Liver (tissue), 9 donors: ENCODE data around the gene SEZ6L. TPM values are rescaled to one million over a fixed set of nuclear protein-coding genes. Genes with fewer than 3 reads are reported as not detected.

ENCODE experiments used
- DNase-seq: peaks from one replicate; pipeline ENCODE4 v3.0.0-alpha.2; 2017; ENCODE audit warnings: low spot score
- H3K27ac ChIP-seq, 2 donors: one replicate each; pipeline ENCODE4 v1.7.0; 2013; ENCODE audit warnings: inconsistent platforms in 2 of 2, low read length in 2 of 2, control low read depth in 1 of 2, low read depth in 1 of 2, mild to moderate bottlenecking in 1 of 2
- H3K27me3 ChIP-seq, 4 donors: one replicate each; pipeline versions ENCODE4 v1.6.1 to v1.7.0; 2013; ENCODE audit warnings: low read length in 3 of 4, inconsistent platforms in 1 of 4, mild to moderate bottlenecking in 1 of 4, moderate library complexity in 1 of 4; ENCODE audit not compliant: control insufficient read depth in 4 of 4, insufficient read depth in 4 of 4
- H3K36me3 ChIP-seq, 4 donors: one replicate each; pipeline versions ENCODE4 v1.6.1 to v1.7.0; 2013; ENCODE audit warnings: low read length in 3 of 4, mild to moderate bottlenecking in 3 of 4, low read depth in 1 of 4, moderate library complexity in 1 of 4; ENCODE audit not compliant: control insufficient read depth in 4 of 4, insufficient read depth in 3 of 4
- H3K4me1 ChIP-seq, 4 donors: one replicate each; pipeline versions ENCODE4 v1.6.1 to v1.7.0; 2013; ENCODE audit warnings: low read length in 3 of 4, mild to moderate bottlenecking in 3 of 4, moderate library complexity in 1 of 4; ENCODE audit not compliant: control insufficient read depth in 4 of 4, insufficient read depth in 4 of 4
- H3K4me3 ChIP-seq, 3 donors: one replicate each; pipeline versions ENCODE4 v1.6.1 to v1.7.0; 2013; ENCODE audit warnings: low read length in 3 of 3, control low read depth in 1 of 3, low read depth in 1 of 3, mild to moderate bottlenecking in 1 of 3
- H3K9ac ChIP-seq, 2 donors: one replicate each; pipeline ENCODE4 v1.7.0; 2013; ENCODE audit warnings: low read length in 2 of 2, mild to moderate bottlenecking in 2 of 2, moderate library complexity in 2 of 2, control low read depth in 1 of 2, low read depth in 1 of 2
- H3K9me3 ChIP-seq, 4 donors: one replicate each; pipeline versions ENCODE4 v1.6.1 to v1.7.0; 2013; ENCODE audit warnings: low read length in 3 of 4; ENCODE audit not compliant: control insufficient read depth in 4 of 4
- ATF3 ChIP-seq: IDR thresholded peaks from 2 replicates; pipeline ENCODE4 v1.6.1; 2016; ENCODE audit warnings: antibody characterized with exemption
- CTCF ChIP-seq: fragments of 150-350 bp; IDR thresholded peaks from 2 replicates; pipeline ENCODE4 v1.5.1; 2017; ENCODE audit warnings: improper control_type of control experiment, low read depth, low read length; ENCODE audit not compliant: missing input control
- EGR1 ChIP-seq, 2 donors: IDR thresholded peaks; 2 replicates each; pipeline ENCODE4 v1.6.1; 2016 to 2018; ENCODE audit warnings: antibody characterized with exemption in 2 of 2, low read depth in 2 of 2
- FOXA1 ChIP-seq: IDR thresholded peaks from 2 replicates; pipeline ENCODE4 v1.6.1; 2016; ENCODE audit warnings: antibody characterized with exemption
- FOXA2 ChIP-seq: IDR thresholded peaks from 2 replicates; pipeline ENCODE4 v1.6.1; 2016; ENCODE audit warnings: antibody characterized with exemption
- GABPA ChIP-seq, 2 donors: IDR thresholded peaks in 1 of 2; conservative IDR thresholded peaks in 1 of 2; 2 replicates each; pipeline ENCODE4 v1.6.1; 2016; ENCODE audit warnings: antibody characterized with exemption in 2 of 2, mild to moderate bottlenecking in 1 of 2, moderate library complexity in 1 of 2
- HNF4A ChIP-seq, 2 donors: conservative IDR thresholded peaks; 2 replicates each; pipeline ENCODE4 v1.6.1; 2016; ENCODE audit warnings: antibody characterized with exemption in 2 of 2, mild to moderate bottlenecking in 2 of 2
- HNF4G ChIP-seq: IDR thresholded peaks from 2 replicates; pipeline ENCODE4 v1.6.1; 2016; ENCODE audit warnings: antibody characterized with exemption
- JUND ChIP-seq, 2 donors: IDR thresholded peaks; 2 replicates each; pipeline ENCODE4 v1.6.1; 2016; ENCODE audit warnings: antibody characterized with exemption in 2 of 2
- MAX ChIP-seq: IDR thresholded peaks from 2 replicates; pipeline ENCODE4 v1.6.1; 2016; ENCODE audit warnings: antibody characterized with exemption
- NR2F2 ChIP-seq: IDR thresholded peaks from 2 replicates; pipeline ENCODE4 v1.6.1; 2016; ENCODE audit warnings: antibody characterized with exemption
- RAD21 ChIP-seq, 2 donors: IDR thresholded peaks; 2 replicates each; pipeline ENCODE4 v1.6.1; 2016; ENCODE audit warnings: antibody characterized with exemption in 2 of 2, mild to moderate bottlenecking in 2 of 2
- REST ChIP-seq: IDR thresholded peaks from 2 replicates; pipeline ENCODE4 v1.6.1; 2016; ENCODE audit warnings: antibody characterized with exemption, mild to moderate bottlenecking
- RXRA ChIP-seq, 2 donors: IDR thresholded peaks; 2 replicates each; pipeline ENCODE4 v1.6.1; 2017 to 2018; ENCODE audit warnings: antibody characterized with exemption in 2 of 2, mild to moderate bottlenecking in 1 of 2
- SP1 ChIP-seq: IDR thresholded peaks from 2 replicates; pipeline ENCODE4 v1.6.1; 2018; ENCODE audit warnings: antibody characterized with exemption, mild to moderate bottlenecking
- TAF1 ChIP-seq: conservative IDR thresholded peaks from 2 replicates; pipeline ENCODE4 v1.6.1; 2016; ENCODE audit warnings: antibody characterized with exemption, mild to moderate bottlenecking
- YY1 ChIP-seq: IDR thresholded peaks from 2 replicates; pipeline ENCODE4 v1.6.1; 2016; ENCODE audit warnings: antibody characterized with exemption, mild to moderate bottlenecking
- ZBTB33 ChIP-seq: IDR thresholded peaks from 2 replicates; pipeline ENCODE4 v1.6.1; 2016; ENCODE audit warnings: antibody characterized with exemption
- WGBS: extraction: QIAGEN DNeasy Blood & Tissue Kit; methylation state at CpG from one replicate; pipeline ENCODE4 v1.1.7; 2013; 5-methylcytosine and 5-hydroxymethylcytosine counted together
- polyA plus RNA-seq, 2 donors: library from polyadenylated mRNA; stranded (reverse) in 1 of 2; unstranded in 1 of 2; fragments of 200-250 nt in 1 of 2; fragments of >200 nt in 1 of 2; fragmentation: Nextera tagmentation in 1 of 2; extraction: Ambion mirVana in 1 of 2; gene quantifications; one replicate each; pipeline versions ENCODE4 v1.2.1 to v1.2.3, GENCODE V29; 2013 to 2015
- total RNA-seq, 2 donors: library from RNA; depleted of rRNA; stranded (reverse); fragments of >200 nt; gene quantifications; one replicate each; pipeline ENCODE4 v1.2.3, GENCODE V29; 2014
- donor health status: healthy.
- donor health status: healthy.
- donor health status: healthy.
- donor health status: healthy.
- donor health status: healthy.

SEZ6L gene
- total and polyA plus RNA-seq, 4 donors, result under 0.01 to 0.70 (median 0.08) TPM; not detected in 1

- no peaks in the 10 kb centered on the region for H3K9me3 ChIP-seq
- H3K9ac ChIP-seq, result no peak overlapping the region
- TF ChIP-seq FOXA2 (no peak), EGR1 (IDR thresholded peaks at IDR 0.05; ENCODE audit: low read depth in 2 of 2) (no peak), RAD21 (IDR thresholded peaks at IDR 0.05) (no peak), HNF4G (no peak), TAF1 (no peak), REST (no peak), HNF4A (conservative IDR thresholded peaks at IDR 0.05) (no peak), RXRA (IDR thresholded peaks at IDR 0.05) (no peak), YY1 (no peak), FOXA1 (no peak), NR2F2 (no peak), CTCF (no peak), MAX (no peak), GABPA (IDR thresholded peaks at IDR 0.05 in 1 of 2, conservative IDR thresholded peaks at IDR 0.05 in 1 of 2) (no peak), ATF3 (no peak), SP1 (no peak), JUND (IDR thresholded peaks at IDR 0.05) (no peak), ZBTB33 (no peak)
- 52% methylated on average over 7 of the region's 7 CpGs for WGBS
- H3K27ac ChIP-seq, result no peak overlapping the region
- no peaks in the 10 kb centered on the region for H3K4me1 ChIP-seq
- DNase-seq, result no peak
- H3K27me3 ChIP-seq, result peaks cover 0 to 6% (median 3%) of the 10 kb centered on the region in 4 donors
- H3K36me3 ChIP-seq, result no peaks in the 10 kb centered on the region
- no peak overlapping the region for H3K4me3 ChIP-seq
Measured at GRCh38 chr22:26161746-26162145, 7.5 kb upstream of the SEZ6L start.
